NB4 (cell line): Measurements from ENCODE around the gene AHRR.

Source experiments
- DNase-seq: peaks from one replicate; pipeline ENCODE4 v3.0.0; 2010; ENCODE audit warnings: low read depth
- H3K4me3 ChIP-seq: one replicate; pipeline ENCODE4 v1.5.1; 2011; ENCODE audit warnings: mild to moderate bottlenecking, low read depth, low read length, moderate library complexity
- CTCF ChIP-seq: IDR thresholded peaks from one replicate; pipeline ENCODE4 v1.5.1; 2012; ENCODE audit warnings: low read depth, low read length
- MAX ChIP-seq: IDR thresholded peaks from 2 replicates; pipeline ENCODE4 v1.6.1; 2011; ENCODE audit warnings: low read depth, low read length
- MYC ChIP-seq: IDR thresholded peaks from 2 replicates; pipeline ENCODE4 v1.6.1; 2011; ENCODE audit warnings: low read depth, low read length
- POLR2A ChIP-seq: IDR thresholded peaks from 2 replicates; pipeline ENCODE4 v1.6.1; 2011; ENCODE audit warnings: mild to moderate bottlenecking; ENCODE audit not compliant: insufficient read length; ENCODE audit errors: extremely low read depth

AHRR gene

GRCh38 chr5:456351-457194 lies 135.1 kb downstream of the AHRR start:
- H3K4me3 ChIP-seq, result no peak overlapping the region
- DNase-seq, result no peak
- no peak for TF ChIP-seq MYC
- TF ChIP-seq POLR2A, result no peak
- no peak for TF ChIP-seq MAX
- no peak for TF ChIP-seq CTCF

GRCh38 chr5:457195-457961 lies 135.9 kb downstream of the AHRR start:
- TF ChIP-seq MAX (no peak), POLR2A (no peak)
- no peak for DNase-seq
- no peak overlapping the region for H3K4me3 ChIP-seq

- H3K4me3 ChIP-seq, result no peak overlapping the region
- no peak for DNase-seq
- TF ChIP-seq CTCF (no peak), MYC (no peak), POLR2A (no peak), MAX (no peak)
Observed at GRCh38 chr5:458547-459353, 137.2 kb downstream of the AHRR start.

- TF ChIP-seq POLR2A (no peak), CTCF (no peak), MYC (no peak), MAX (no peak)
- DNase-seq, result no peak
- no peak overlapping the region for H3K4me3 ChIP-seq
Observed at GRCh38 chr5:459562-460272, 138.2 kb downstream of the AHRR start.

GRCh38 chr5:460273-460625 lies 138.7 kb downstream of the AHRR start:
- no peak for TF ChIP-seq MYC
- TF ChIP-seq MAX, result no peak
- no peak for TF ChIP-seq POLR2A
- no peak for TF ChIP-seq CTCF
- no peak overlapping the region for H3K4me3 ChIP-seq
- DNase-seq, result no peak
